Caco-2 (cell line): ENCODE measurements around the gene C14orf119. TPM values are rescaled to one million over a fixed set of nuclear protein-coding genes. Genes with fewer than 3 reads are reported as not detected.

Experiments
- BruUV-seq: library from RNA; stranded (reverse); fragments of 400-500 nt; replicated peaks from 2 replicates; lab custom pipeline; 2021; lab: Mats Ljungman, UMichigan
- CTCF ChIA-PET: fragments of 300-600 bp; sonication (Branson Sonifier 250); formaldehyde crosslinking; loops from one replicate; lab custom pipeline; 2022; ENCODE audit warnings: antibody characterized with exemption; lab: Charles Lee
- POLR2A ChIA-PET: fragments of 300-600 bp; sonication (Branson Sonifier 250); formaldehyde crosslinking; loops from one replicate; lab custom pipeline; 2022; ENCODE audit warnings: antibody characterized with exemption; lab: Charles Lee
- DNase-seq, 2 experiments: peaks; one replicate each; pipeline versions ENCODE4 v3.0.0 to v3.0.0-alpha.2; 2020 to 2022
- H3K27me3 ChIP-seq: replicated peaks from 2 replicates; pipeline ENCODE4 v1.6.0; 2011; ENCODE audit warnings: low read length; ENCODE audit not compliant: control insufficient read depth, insufficient read depth
- H3K36me3 ChIP-seq: 2 replicates; pipeline ENCODE4 v1.5.1; 2011; ENCODE audit warnings: low read length; ENCODE audit not compliant: control insufficient read depth, insufficient read depth
- H3K4me1 ChIP-seq: fragments of 250-450 bp; sonication (Bioruptor Pico); 2 replicates; pipeline ENCODE4 v1.5.1; 2020; ENCODE audit warnings: mild to moderate bottlenecking
- H3K4me3 ChIP-seq: 2 replicates; pipeline ENCODE4 v1.5.1; 2011; ENCODE audit warnings: low read depth, mild to moderate bottlenecking, control low read depth, low read length
- H3K9me3 ChIP-seq: fragments of 250-450 bp; sonication (Bioruptor Pico); 2 replicates; pipeline ENCODE4 v1.5.1; 2020; ENCODE audit warnings: mild to moderate bottlenecking, moderate library complexity
- H3K27ac Mint-ChIP-seq: one replicate; pipeline ENCODE4 v1.8.0; 2022; ENCODE audit warnings: mixed read lengths; ENCODE audit not compliant: unreplicated experiment
- H3K27me3 Mint-ChIP-seq: one replicate; pipeline ENCODE4 v1.8.0; 2022; ENCODE audit warnings: mixed read lengths; ENCODE audit not compliant: insufficient read depth, unreplicated experiment
- H3K36me3 Mint-ChIP-seq: one replicate; pipeline ENCODE4 v1.8.0; 2022; ENCODE audit warnings: mild to moderate bottlenecking, mixed read lengths; ENCODE audit not compliant: insufficient read depth, unreplicated experiment
- H3K4me1 Mint-ChIP-seq: one replicate; pipeline ENCODE4 v1.8.0; 2022; ENCODE audit warnings: low read depth, mixed read lengths; ENCODE audit not compliant: unreplicated experiment
- H3K4me3 Mint-ChIP-seq: one replicate; pipeline ENCODE4 v1.8.0; 2022; ENCODE audit warnings: mild to moderate bottlenecking, moderate library complexity, mixed read lengths; ENCODE audit not compliant: unreplicated experiment
- H3K9me3 Mint-ChIP-seq: one replicate; pipeline ENCODE4 v1.8.0; 2022; ENCODE audit warnings: mixed read lengths; ENCODE audit not compliant: unreplicated experiment
- CTCF ChIP-seq, 2 experiments: fragments of 200-600 bp in 1 of 2; IDR thresholded peaks; 1 replicate in 1 of 2; 2 replicates in 1 of 2; pipeline versions ENCODE4 v1.5.1 to v1.8.0; 2011 to 2022; ENCODE audit warnings: antibody characterized with exemption in 1 of 2, control low read depth in 1 of 2, inconsistent platforms in 1 of 2, low read depth in 1 of 2, low read length in 1 of 2, mild to moderate bottlenecking in 1 of 2, moderate library complexity in 1 of 2; ENCODE audit not compliant: insufficient read depth in 1 of 2, severe bottlenecking in 1 of 2, unreplicated experiment in 1 of 2
- intact Hi-C: fragments of 100-400 bp; cut with micrococcal nuclease; formaldehyde crosslinking; loops from one replicate; pipeline ENCODE4 v1.10.0; 2022; ENCODE audit not compliant: unreplicated experiment
- total RNA-seq: library from RNA; stranded (reverse); gene quantifications from 2 replicates; pipeline ENCODE4 v1.2.3, GENCODE V29; 2022

The C14orf119 gene
- total RNA-seq, 1 experiment from 2014 or later = 52.0 TPM

DNA sequence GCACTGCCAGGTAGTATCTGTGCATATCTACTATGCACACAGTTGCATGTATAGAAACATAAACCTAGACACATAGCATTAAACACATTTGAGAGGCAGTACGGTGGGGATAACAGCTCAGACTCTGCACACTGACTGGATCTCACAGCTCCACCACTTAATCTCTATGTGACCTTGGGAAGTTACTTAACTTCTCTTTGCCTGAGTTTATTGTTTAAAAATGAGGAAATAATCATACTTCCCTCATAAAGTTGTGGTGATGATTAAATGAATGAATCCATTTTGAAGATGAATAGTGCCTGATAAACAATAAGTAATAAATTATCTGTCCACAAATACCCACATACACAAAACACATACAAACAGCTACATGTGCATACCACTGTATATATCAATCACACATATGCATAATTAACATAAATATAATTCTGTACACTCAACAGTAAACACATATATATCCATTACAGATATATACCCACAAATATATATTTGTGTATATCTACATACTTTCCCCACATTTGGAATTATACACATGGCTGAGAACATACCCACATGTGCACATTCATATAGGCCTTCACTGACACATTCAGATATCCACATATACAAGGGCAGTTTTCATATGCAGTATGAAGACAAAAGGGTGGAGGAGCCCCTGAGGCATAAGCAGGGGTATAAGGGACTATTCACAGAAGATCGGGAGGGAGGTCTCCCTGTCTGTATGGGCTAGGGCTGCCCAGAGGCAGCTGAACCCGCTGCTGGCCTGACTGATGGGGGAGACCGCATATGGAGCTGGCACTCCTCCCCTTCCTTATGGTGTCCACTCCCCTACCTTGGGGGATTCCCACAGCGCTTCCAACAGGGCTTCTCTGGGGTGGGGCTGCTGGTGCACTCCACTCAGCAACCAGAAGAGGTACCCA lies 43.9 kb upstream of the C14orf119 start:
- Histone ChIP-seq H3K27me3 (no peaks in the 10 kb centered on the region), H3K9me3 (no peaks in the 10 kb centered on the region), H3K4me3 (no peak overlapping the region), H3K36me3 (no peaks in the 10 kb centered on the region), H3K4me1 (peaks cover 7% of the 10 kb centered on the region)
- H3K36me3 Mint-ChIP-seq = no peaks in the 10 kb centered on the region
- H3K4me1 Mint-ChIP-seq = peaks cover 8% of the 10 kb centered on the region
- H3K27ac Mint-ChIP-seq = no peak overlapping the region
- no peak overlapping the region for H3K4me3 Mint-ChIP-seq
- intact Hi-C loops = no loop called here
- H3K27me3 Mint-ChIP-seq = no peaks in the 10 kb centered on the region
- no peak for DNase-seq
- no peaks in the 10 kb centered on the region for H3K9me3 Mint-ChIP-seq
- no peak for TF ChIP-seq CTCF (IDR thresholded peaks at IDR 0.05; ENCODE audit: insufficient read depth in 1 of 2, low read depth in 1 of 2, low read length in 1 of 2, severe bottlenecking in 1 of 2, unreplicated experiment in 1 of 2)
- ChIA-PET CTCF (interaction anchor here (0.6 to 2.0 kb wide), 6 partner anchors 20 to 234 kb away, joined by 3 to 16 read pairs (median 6); no protein-coding TSS in a partner anchor), POLR2A (no interaction called here)
- BruUV-seq = no TSS peak

GRCh38 chr14:23052182-23052623 lies 43.1 kb upstream of the C14orf119 start:
- POLR2A ChIA-PET = no interaction called here
- no peak overlapping the region for H3K4me3 ChIP-seq
- Mint-ChIP-seq H3K4me3 (no peak overlapping the region), H3K27me3 (no peaks in the 10 kb centered on the region), H3K4me1 (peaks cover 15% of the 10 kb centered on the region), H3K27ac (no peak overlapping the region), H3K36me3 (peaks cover 6% of the 10 kb centered on the region), H3K9me3 (no peaks in the 10 kb centered on the region)
- H3K27me3 ChIP-seq = no peaks in the 10 kb centered on the region
- peaks cover 7% of the 10 kb centered on the region for H3K4me1 ChIP-seq
- no TSS peak for BruUV-seq
- peak in 1 of 2 experiments; percentile 32 for TF ChIP-seq CTCF (IDR thresholded peaks at IDR 0.05; ENCODE audit: insufficient read depth in 1 of 2, low read depth in 1 of 2, low read length in 1 of 2, severe bottlenecking in 1 of 2, unreplicated experiment in 1 of 2)
- H3K36me3 ChIP-seq = no peaks in the 10 kb centered on the region
- DNase-seq = no peak
- no peaks in the 10 kb centered on the region for H3K9me3 ChIP-seq
- CTCF ChIA-PET = interaction anchor here (0.5 to 2.0 kb wide), 5 partner anchors 19 to 65 kb away, joined by 3 to 16 read pairs (median 6); no protein-coding TSS in a partner anchor
- intact Hi-C loops = no loop called here

GRCh38 chr14:23052671-23053070 lies 42.6 kb upstream of the C14orf119 start:
- H3K9me3 Mint-ChIP-seq = no peaks in the 10 kb centered on the region
- no peaks in the 10 kb centered on the region for H3K27me3 Mint-ChIP-seq
- no TSS peak for BruUV-seq
- H3K4me3 ChIP-seq = no peak overlapping the region
- H3K36me3 ChIP-seq = no peaks in the 10 kb centered on the region
- H3K36me3 Mint-ChIP-seq = peaks cover 8% of the 10 kb centered on the region
- no peak for TF ChIP-seq CTCF (IDR thresholded peaks at IDR 0.05; ENCODE audit: insufficient read depth in 1 of 2, low read depth in 1 of 2, low read length in 1 of 2, severe bottlenecking in 1 of 2, unreplicated experiment in 1 of 2)
- no peak for DNase-seq
- H3K4me1 Mint-ChIP-seq = peaks cover 15% of the 10 kb centered on the region
- H3K9me3 ChIP-seq = no peaks in the 10 kb centered on the region
- H3K27ac Mint-ChIP-seq = no peak overlapping the region
- intact Hi-C loops = no loop called here
- H3K4me3 Mint-ChIP-seq = no peak overlapping the region
- ChIA-PET POLR2A (no interaction called here), CTCF (interaction anchor here (0.5 to 2.0 kb wide), 3 partner anchors 41 to 66 kb away, joined by 6 to 16 read pairs (median 14); no protein-coding TSS in a partner anchor)
- H3K27me3 ChIP-seq = no peaks in the 10 kb centered on the region
- peaks cover 7% of the 10 kb centered on the region for H3K4me1 ChIP-seq
